ENCODE measurements around the gene ZNF598.
"Not testable (repeated sequence)": the region's sequence is repeated elsewhere in the genome, so short reads cannot be mapped to it uniquely, and the experiment has no call there.

ZNF598 gene

GRCh38 chr16:2013527-2013926, 3.9 kb upstream of the ZNF598 start:
- TF ChIP-seq ZNF274 (IDR thresholded peaks at IDR 0.05; ENCODE audit: low read depth, low read length), result no peak

GRCh38 chr16:2011726-2012125, 2.1 kb upstream of the ZNF598 start:
- not testable (repeated sequence) for H3K4me3 ChIP-seq (ENCODE audit: low read length)

More at GRCh38 chr16:2013527-2013926, 3.9 kb upstream of the ZNF598 start:
- no peak overlapping the region for H3K4me3 ChIP-seq (ENCODE audit: low read length)

- TF ChIP-seq ZNF274 (IDR thresholded peaks at IDR 0.05; ENCODE audit: low read depth, low read length), result no peak
- peak overlapping the region; percentile 83 for H3K4me3 ChIP-seq (ENCODE audit: low read length)
Measured at GRCh38 chr16:2009164-2009711, 383 bp downstream of the ZNF598 start.

- no peak for TF ChIP-seq ZNF274 (IDR thresholded peaks at IDR 0.05; ENCODE audit: low read depth, low read length)
Measured at GRCh38 chr16:2008631-2009163, 924 bp downstream of the ZNF598 start.

GRCh38 chr16:2008009-2008526, 1.6 kb downstream of the ZNF598 start:
- H3K4me3 ChIP-seq (ENCODE audit: low read length), result peak overlapping the region; percentile 83
- TF ChIP-seq ZNF274 (IDR thresholded peaks at IDR 0.05; ENCODE audit: low read depth, low read length), result no peak

More at GRCh38 chr16:2008631-2009163, 924 bp downstream of the ZNF598 start:
- peak overlapping the region; percentile 83 for H3K4me3 ChIP-seq (ENCODE audit: low read length)

GRCh38 chr16:2007081-2007836, 2.4 kb downstream of the ZNF598 start:
- peak overlapping the region; percentile 83; the same call in 1 of the 2 replicates for H3K4me3 ChIP-seq (ENCODE audit: low read length)
- TF ChIP-seq ZNF274 (IDR thresholded peaks at IDR 0.05; ENCODE audit: low read depth, low read length), result no peak

DNA sequence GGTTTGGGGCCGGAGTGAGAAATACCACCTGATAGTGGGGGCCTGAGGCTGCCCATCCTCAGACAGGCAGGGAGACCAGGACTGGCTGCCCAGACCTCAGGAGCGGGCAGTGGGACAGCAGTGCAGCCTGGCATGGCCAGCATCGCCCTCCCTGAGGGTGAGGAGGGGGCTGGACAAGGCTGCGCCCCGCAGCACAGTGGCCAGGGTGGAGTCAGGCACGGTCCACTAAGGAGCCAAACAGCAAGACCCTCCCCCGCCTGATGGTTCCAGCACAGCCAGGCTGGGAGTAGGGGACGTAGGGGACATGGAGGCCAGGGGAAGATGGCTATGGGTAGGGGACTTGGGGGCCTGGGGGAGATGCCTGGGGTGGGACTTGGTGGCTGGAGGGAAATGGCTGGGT, 3.3 kb downstream of the ZNF598 start:
- H3K4me3 ChIP-seq (ENCODE audit: low read length), result no peak overlapping the region
- TF ChIP-seq ZNF274 (IDR thresholded peaks at IDR 0.05; ENCODE audit: low read depth, low read length), result no peak

GRCh38 chr16:2005646-2006045, 4.0 kb downstream of the ZNF598 start:
- H3K4me3 ChIP-seq (ENCODE audit: low read length), result no peak overlapping the region
- no peak for TF ChIP-seq ZNF274 (IDR thresholded peaks at IDR 0.05; ENCODE audit: low read depth, low read length)

DNA sequence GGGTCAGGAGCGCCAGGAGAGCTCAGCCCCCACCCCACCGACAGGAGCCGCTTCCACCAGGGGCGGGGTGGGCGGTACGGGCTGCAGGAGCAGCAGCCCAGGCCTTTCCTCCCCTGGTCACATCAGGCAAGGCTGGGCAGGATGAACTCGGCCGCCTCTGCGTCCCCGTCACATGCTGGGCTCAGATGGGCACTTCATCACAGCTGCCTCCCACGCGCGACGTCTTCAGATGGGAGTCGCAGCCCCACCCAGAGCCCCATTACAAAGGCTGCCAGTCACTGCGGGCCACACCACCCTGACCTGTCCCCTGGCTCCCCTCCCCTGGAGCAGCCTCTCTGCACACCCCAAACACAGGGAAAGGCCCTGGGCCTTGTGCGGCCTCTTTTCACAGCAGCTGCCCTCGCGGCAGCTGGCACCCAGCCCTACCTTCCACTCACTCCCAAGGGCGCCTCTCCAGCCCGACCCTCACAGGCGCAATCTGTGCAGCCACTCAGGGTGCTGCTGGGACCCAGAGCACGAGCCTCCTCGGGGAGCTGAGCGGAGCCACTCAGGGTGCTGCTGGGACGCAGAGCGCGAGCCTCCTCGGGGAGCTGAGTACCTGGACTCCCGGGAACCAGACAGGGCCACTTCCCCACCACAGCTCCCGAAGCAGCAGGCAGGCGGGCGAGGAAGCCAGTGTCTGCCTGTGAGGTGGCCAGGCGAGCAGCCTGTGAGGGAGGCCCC, 4.7 kb downstream of the ZNF598 start:
- TF ChIP-seq ZNF274 (IDR thresholded peaks at IDR 0.05; ENCODE audit: low read depth, low read length), result no peak
- no peak overlapping the region for H3K4me3 ChIP-seq (ENCODE audit: low read length)

GRCh38 chr16:2003827-2004641, 5.6 kb downstream of the ZNF598 start:
- TF ChIP-seq ZNF274 (IDR thresholded peaks at IDR 0.05; ENCODE audit: low read depth, low read length), result no peak
- H3K4me3 ChIP-seq (ENCODE audit: low read length), result no peak overlapping the region

DNA sequence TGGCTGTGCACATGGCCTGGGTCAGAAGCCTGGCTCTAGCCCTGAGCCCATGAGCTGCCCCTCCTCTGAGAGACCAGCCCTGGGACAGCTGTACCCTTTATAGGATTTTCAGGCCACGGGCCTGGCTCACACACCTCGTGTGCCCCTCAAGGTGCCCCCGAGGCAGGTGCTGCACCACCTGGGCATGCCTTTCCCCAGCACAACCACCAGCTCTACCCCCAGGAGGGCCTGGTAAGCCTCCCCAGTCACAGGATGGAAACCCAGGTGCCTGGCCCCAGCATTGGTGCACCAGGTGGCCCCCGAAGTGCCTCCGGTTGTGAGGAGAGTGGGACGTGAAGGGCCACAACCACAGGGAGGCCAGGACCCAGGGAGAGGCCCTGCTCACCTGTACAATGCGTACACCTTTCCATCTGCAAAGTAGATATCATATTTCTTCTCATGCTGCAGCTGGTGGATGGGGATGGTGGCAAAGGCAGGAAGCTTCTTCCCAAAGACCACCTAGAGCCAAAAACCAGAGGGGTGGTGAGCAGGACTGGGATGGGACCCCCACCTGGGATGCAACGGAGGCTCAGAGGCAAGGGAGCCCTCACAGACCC, 6.3 kb downstream of the ZNF598 start:
- H3K4me3 ChIP-seq (ENCODE audit: low read length), result no peak overlapping the region
- TF ChIP-seq ZNF274 (IDR thresholded peaks at IDR 0.05; ENCODE audit: low read depth, low read length), result no peak

GRCh38 chr16:2002406-2003230, 7.0 kb downstream of the ZNF598 start:
- TF ChIP-seq ZNF274 (IDR thresholded peaks at IDR 0.05; ENCODE audit: low read depth, low read length), result no peak
- no peak overlapping the region for H3K4me3 ChIP-seq (ENCODE audit: low read length)
